Upper lobe of left lung (tissue), 6 donors: ENCODE data around the gene INPP5D. TPM values are rescaled to one million over a fixed set of nuclear protein-coding genes. Genes with fewer than 3 reads are reported as not detected.

ENCODE experiments used
- ATAC-seq, 2 donors: fragments of 200-7000 bp; cut with Tn5 transposase; one replicate each; pipeline ENCODE4 v1.9.1; 2022; ENCODE audit warnings: mild to moderate bottlenecking in 2 of 2, moderate library complexity in 2 of 2; ENCODE audit not compliant: low FRiP score in 2 of 2
- DNase-seq, 2 donors: peaks; one replicate each; pipeline ENCODE4 v3.0.0-alpha.2; 2019 to 2020
- H3K27ac ChIP-seq, 4 donors: fragments of 200-600 bp; sonication (generic); one replicate each; pipeline ENCODE4 v1.5.1; 2016 to 2019
- H3K27me3 ChIP-seq, 4 donors: fragments of 200-600 bp; sonication (generic); one replicate each; pipeline ENCODE4 v1.5.1; 2017 to 2019
- H3K36me3 ChIP-seq, 4 donors: fragments of 200-600 bp; sonication (generic); one replicate each; pipeline ENCODE4 v1.5.1; 2016 to 2019
- H3K4me1 ChIP-seq, 4 donors: fragments of 200-600 bp; sonication (generic); one replicate each; pipeline ENCODE4 v1.5.1; 2018 to 2019
- H3K4me3 ChIP-seq, 4 donors: fragments of 200-600 bp; sonication (generic); one replicate each; pipeline ENCODE4 v1.5.1; 2017 to 2019; ENCODE audit warnings: mild to moderate bottlenecking in 2 of 4, moderate library complexity in 1 of 4
- H3K9me3 ChIP-seq, 4 donors: fragments of 200-600 bp; sonication (generic); one replicate each; pipeline ENCODE4 v1.5.1; 2018 to 2019
- EP300 ChIP-seq, 4 donors: sonication (generic); formaldehyde crosslinking; IDR thresholded peaks; one replicate each; pipeline ENCODE4 v1.5.1; 2017; ENCODE audit warnings: antibody characterized with exemption in 4 of 4, control low read depth in 2 of 4
- POLR2A ChIP-seq, 4 donors: fragments of 450-650 bp; IDR thresholded peaks; one replicate each; pipeline ENCODE4 v1.5.1; 2016 to 2017; ENCODE audit warnings: antibody characterized with exemption in 4 of 4, mild to moderate bottlenecking in 2 of 4
- POLR2AphosphoS5 ChIP-seq, 2 donors: sonication (generic); formaldehyde crosslinking; IDR thresholded peaks; one replicate each; pipeline ENCODE4 v1.5.1; 2017; ENCODE audit warnings: antibody characterized with exemption in 2 of 2
- WGBS, 2 donors: methylation state at CpG; one replicate each; pipeline ENCODE4 v1.1.5; 2017 to 2018; 5-methylcytosine and 5-hydroxymethylcytosine counted together
- total RNA-seq, 6 donors: library from RNA; depleted of rRNA in 4 of 6; stranded (reverse); fragments of >200 nt in 4 of 6; gene quantifications; one replicate each; pipeline versions ENCODE4 v1.1.0 to v1.2.1, GENCODE V29; 2016 to 2021
- TF ChIP-seq, protein P1 (sequence below), 6 experiments: fragments of 450-650 bp in 4 of 6; fragments of 200-600 bp in 2 of 6; sonication (generic) in 2 of 6; IDR thresholded peaks; one replicate each; pipeline ENCODE4 v1.5.1; 2016 to 2019; ENCODE audit warnings: antibody characterized with exemption in 6 of 6
- donor health status: DM: no; HTN: no; CAD: no; lungs with moderate emphysema.
- donor health status: DM: no; HTN: yes; CAD: no; lungs with severe emphysema.

The INPP5D gene
- total RNA-seq, 6 donors from 2014 or later = 17.6 to 243 (median 31.7) TPM

DNA sequence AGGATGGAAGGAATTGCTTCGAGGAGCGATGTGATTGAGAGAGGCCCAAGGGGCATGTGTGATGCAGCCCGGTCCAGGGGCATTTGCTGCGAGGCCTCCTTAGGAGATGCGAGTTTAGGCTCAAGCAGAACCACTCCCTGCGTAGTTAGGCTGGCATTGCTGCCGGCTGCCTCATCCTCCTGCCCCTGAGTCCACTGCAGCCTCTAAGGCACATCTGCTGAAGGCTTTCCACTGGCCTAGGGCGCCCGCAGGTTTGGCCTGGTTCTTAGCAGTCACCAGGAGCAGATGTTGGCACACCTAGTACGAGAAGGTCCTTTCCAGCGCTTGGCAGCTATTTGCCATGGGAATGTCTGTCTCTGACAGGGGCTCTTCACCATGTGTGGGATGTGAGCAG is 20.7 kb downstream of the INPP5D start:
- 88 to 91% methylated on average over 5 to 9 of the region's 11 CpGs for WGBS, 2 donors
- no peak for DNase-seq
- TF ChIP-seq POLR2AphosphoS5 (IDR thresholded peaks at IDR 0.05) (no peak), POLR2A (IDR thresholded peaks at IDR 0.05) (no peak), EP300 (IDR thresholded peaks at IDR 0.05) (no peak)
- TF ChIP-seq, protein P1, sequence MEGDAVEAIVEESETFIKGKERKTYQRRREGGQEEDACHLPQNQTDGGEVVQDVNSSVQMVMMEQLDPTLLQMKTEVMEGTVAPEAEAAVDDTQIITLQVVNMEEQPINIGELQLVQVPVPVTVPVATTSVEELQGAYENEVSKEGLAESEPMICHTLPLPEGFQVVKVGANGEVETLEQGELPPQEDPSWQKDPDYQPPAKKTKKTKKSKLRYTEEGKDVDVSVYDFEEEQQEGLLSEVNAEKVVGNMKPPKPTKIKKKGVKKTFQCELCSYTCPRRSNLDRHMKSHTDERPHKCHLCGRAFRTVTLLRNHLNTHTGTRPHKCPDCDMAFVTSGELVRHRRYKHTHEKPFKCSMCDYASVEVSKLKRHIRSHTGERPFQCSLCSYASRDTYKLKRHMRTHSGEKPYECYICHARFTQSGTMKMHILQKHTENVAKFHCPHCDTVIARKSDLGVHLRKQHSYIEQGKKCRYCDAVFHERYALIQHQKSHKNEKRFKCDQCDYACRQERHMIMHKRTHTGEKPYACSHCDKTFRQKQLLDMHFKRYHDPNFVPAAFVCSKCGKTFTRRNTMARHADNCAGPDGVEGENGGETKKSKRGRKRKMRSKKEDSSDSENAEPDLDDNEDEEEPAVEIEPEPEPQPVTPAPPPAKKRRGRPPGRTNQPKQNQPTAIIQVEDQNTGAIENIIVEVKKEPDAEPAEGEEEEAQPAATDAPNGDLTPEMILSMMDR (IDR thresholded peaks at IDR 0.05) = no peak

DNA sequence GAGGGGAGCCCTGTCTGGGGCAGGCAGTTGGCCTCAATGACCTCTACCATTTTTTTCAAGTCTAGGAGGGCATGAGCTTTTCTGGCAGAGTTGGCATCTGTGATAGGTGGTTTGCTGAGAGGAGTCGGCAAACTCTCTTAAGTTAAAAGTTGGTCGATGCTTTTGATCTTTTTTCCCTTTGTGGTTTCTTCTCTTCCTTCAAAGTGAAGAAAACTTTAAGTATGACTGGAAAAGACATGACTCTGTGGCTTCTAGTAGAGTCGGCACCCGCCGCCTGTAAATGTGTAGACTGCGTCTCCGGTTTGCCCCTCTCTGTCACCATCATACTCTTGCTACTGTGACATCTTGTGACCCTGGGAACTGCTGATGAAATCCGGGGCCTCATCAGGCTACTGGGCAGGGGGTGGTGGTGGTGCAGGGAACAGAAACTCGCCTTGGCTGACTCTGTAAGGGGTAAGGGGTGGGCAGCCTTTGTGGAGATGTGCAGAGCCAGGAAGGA is 21.1 kb downstream of the INPP5D start:
- no peak for ATAC-seq
- 71 to 75% methylated on average over 9 of the region's 9 CpGs for WGBS, 2 donors
- Histone ChIP-seq H3K36me3 (no peaks in the 10 kb centered on the region), H3K4me1 (peaks cover 63 to 79% (median 67%) of the 10 kb centered on the region in 4 donors), H3K27me3 (no peaks in the 10 kb centered on the region), H3K27ac (peak overlapping the region; percentile 28 to 95 (median 86)), H3K9me3 (no peaks in the 10 kb centered on the region), H3K4me3 (no peak overlapping the region)
- no peak for TF ChIP-seq POLR2A (IDR thresholded peaks at IDR 0.05)
- no peak for TF ChIP-seq POLR2AphosphoS5 (IDR thresholded peaks at IDR 0.05)
- TF ChIP-seq, protein P1 (IDR thresholded peaks at IDR 0.05) = no peak
- TF ChIP-seq EP300 (IDR thresholded peaks at IDR 0.05) = no peak
- DNase-seq = no peak

More for the DNA sequence above, 20.7 kb downstream of the INPP5D start:
- H3K4me1 ChIP-seq = peaks cover 64 to 79% (median 70%) of the 10 kb centered on the region in 4 donors
- H3K27ac ChIP-seq = peak overlapping the region; percentile 28 to 87 (median 74)
- H3K27me3 ChIP-seq = no peaks in the 10 kb centered on the region
- ATAC-seq = no peak
- no peaks in the 10 kb centered on the region for H3K9me3 ChIP-seq
- no peaks in the 10 kb centered on the region for H3K36me3 ChIP-seq
- no peak overlapping the region for H3K4me3 ChIP-seq

DNA sequence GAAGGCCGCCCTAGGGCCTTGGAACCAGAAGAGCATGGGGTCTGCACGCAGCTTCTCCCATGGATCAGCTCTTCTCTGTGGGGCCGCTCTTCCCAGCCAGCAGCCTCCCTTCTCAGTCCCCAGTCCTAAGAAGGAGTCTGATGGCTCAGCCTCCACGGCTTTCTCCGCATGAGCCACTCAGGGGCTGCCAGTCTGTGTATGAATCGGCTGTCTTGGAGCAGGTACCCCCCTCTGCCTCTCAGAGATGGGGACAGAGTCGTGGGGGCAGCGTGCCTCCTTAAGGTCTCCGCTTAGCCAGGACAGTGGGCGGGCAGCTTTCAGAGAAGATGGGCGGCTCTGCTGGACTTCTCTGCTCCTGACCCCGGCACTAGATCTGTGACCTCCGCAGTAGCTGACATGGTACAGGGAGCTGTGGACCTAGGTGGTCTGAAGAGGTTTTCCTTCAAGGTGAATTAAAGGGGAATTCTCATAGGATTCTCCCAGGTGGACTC is 21.6 kb downstream of the INPP5D start:
- DNase-seq (no peak), ATAC-seq (no peak)

DNA sequence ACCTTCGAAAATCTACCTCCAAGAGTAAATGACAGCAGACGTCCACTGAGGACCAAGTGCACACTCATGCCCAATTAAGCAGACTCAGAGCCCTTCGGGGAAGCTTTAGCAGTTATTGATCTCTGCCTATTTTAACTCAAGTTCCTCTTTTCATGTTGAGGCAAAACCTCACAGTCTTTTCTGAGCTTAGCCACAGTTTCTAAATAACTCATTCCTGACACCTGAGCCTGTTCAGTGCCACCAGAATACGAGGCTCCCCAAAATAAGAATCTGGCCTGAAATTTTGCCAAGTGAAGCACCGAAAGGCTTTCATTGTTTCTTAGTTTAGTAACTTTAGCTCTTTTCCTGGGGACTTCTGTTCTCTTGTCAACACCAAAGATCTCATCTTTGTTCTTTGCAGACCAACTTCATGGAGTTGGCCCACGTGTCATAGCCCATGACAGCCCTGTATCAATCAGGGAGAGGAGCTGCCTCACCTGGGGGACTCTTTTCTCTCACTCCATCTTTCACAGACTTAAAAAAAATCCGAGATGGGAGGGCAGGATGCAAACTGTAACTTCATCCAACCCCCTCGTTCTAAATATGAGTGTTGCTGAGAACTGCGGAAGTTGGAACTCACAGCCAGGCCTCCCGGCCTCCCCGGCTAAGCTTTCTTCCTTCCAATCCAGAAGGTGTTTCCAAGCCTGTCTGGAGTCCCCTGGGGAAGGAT is 22.2 kb downstream of the INPP5D start:
- DNase-seq (no peak), ATAC-seq (no peak)
- Histone ChIP-seq H3K36me3 (no peaks in the 10 kb centered on the region), H3K4me1 (peaks cover 66 to 79% (median 71%) of the 10 kb centered on the region in 4 donors), H3K4me3 (no peak overlapping the region), H3K9me3 (no peaks in the 10 kb centered on the region), H3K27ac (peak overlapping the region; percentile 84 to 95 (median 86)), H3K27me3 (no peaks in the 10 kb centered on the region)
- 44 to 55% methylated on average over 11 of the region's 11 CpGs for WGBS, 2 donors
- TF ChIP-seq EP300 (IDR thresholded peaks at IDR 0.05) = no peak
- no peak for TF ChIP-seq POLR2AphosphoS5 (IDR thresholded peaks at IDR 0.05)

More for the DNA sequence above, 21.6 kb downstream of the INPP5D start:
- H3K4me3 ChIP-seq = no peak overlapping the region
- peak overlapping the region; percentile 28 to 95 (median 86) for H3K27ac ChIP-seq
- 72 to 81% methylated on average over 9 to 13 of the region's 13 CpGs for WGBS, 2 donors
- peaks cover 65 to 79% (median 68%) of the 10 kb centered on the region in 4 donors for H3K4me1 ChIP-seq
- no peaks in the 10 kb centered on the region for H3K36me3 ChIP-seq
- TF ChIP-seq POLR2A (IDR thresholded peaks at IDR 0.05) = no peak
- no peak for TF ChIP-seq POLR2AphosphoS5 (IDR thresholded peaks at IDR 0.05)
- TF ChIP-seq EP300 (IDR thresholded peaks at IDR 0.05) = no peak
- TF ChIP-seq, protein P1 (IDR thresholded peaks at IDR 0.05) = no peak
- H3K9me3 ChIP-seq = no peaks in the 10 kb centered on the region
- H3K27me3 ChIP-seq = no peaks in the 10 kb centered on the region

DNA sequence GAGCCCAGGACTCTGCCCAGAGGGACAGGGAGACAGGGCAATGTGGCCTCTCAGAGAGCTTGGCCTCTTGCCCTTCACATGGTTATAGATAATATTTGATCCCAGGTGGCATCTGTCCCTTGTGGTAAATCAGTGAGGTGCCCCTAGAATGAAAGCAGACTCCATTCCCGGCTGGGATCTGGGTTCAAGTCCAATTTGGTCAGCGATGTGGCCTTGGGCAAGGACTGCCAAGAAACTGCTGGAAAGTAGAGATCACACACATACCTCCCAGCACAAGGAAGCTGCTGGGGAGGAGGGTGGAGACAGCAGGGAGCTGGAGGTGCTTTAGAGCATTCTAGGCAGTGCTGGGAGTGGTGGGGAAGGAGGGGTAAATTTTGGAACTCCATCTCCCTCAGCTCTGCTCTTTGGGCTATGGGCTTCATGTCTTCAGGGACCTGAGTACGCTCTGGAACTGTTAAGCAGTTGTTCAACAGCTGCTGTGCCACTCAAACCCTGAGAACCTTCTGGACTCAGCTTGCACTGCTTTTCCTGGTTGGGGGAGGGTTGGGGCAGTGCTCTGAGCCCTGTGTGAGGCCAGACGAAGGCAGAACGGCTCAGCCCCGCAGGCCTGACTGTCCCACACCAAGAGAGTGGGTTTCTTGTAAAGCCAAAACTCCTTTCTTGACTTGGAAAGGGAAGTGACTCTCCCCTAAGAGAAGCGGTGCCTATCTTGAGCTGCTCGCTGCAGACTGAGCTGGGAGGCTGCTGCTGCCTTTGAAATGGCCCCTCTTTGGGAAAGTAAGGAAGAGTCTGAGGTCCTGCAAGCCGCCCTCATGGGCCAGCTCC is 23.0 kb downstream of the INPP5D start:
- H3K27me3 ChIP-seq = no peaks in the 10 kb centered on the region
- peaks cover 73 to 83% (median 76%) of the 10 kb centered on the region in 4 donors for H3K4me1 ChIP-seq
- ATAC-seq = peak in 1 of 2 donors; percentile 15

More for the DNA sequence above, 23.0 kb downstream of the INPP5D start:
- Histone ChIP-seq H3K27ac (peak overlapping the region; percentile 84 to 95 (median 86)), H3K4me3 (no peak overlapping the region), H3K9me3 (no peaks in the 10 kb centered on the region), H3K36me3 (no peaks in the 10 kb centered on the region)
- no peak for DNase-seq
- TF ChIP-seq POLR2A (IDR thresholded peaks at IDR 0.05) = no peak
- TF ChIP-seq POLR2AphosphoS5 (IDR thresholded peaks at IDR 0.05) = no peak
- TF ChIP-seq, protein P1 (IDR thresholded peaks at IDR 0.05) = no peak
- no peak for TF ChIP-seq EP300 (IDR thresholded peaks at IDR 0.05)
- WGBS, 2 donors = 64 to 68% methylated on average over 6 to 9 of the region's 9 CpGs
